ENCODE data around the gene CLEC10A.

CLEC10A gene

DNA sequence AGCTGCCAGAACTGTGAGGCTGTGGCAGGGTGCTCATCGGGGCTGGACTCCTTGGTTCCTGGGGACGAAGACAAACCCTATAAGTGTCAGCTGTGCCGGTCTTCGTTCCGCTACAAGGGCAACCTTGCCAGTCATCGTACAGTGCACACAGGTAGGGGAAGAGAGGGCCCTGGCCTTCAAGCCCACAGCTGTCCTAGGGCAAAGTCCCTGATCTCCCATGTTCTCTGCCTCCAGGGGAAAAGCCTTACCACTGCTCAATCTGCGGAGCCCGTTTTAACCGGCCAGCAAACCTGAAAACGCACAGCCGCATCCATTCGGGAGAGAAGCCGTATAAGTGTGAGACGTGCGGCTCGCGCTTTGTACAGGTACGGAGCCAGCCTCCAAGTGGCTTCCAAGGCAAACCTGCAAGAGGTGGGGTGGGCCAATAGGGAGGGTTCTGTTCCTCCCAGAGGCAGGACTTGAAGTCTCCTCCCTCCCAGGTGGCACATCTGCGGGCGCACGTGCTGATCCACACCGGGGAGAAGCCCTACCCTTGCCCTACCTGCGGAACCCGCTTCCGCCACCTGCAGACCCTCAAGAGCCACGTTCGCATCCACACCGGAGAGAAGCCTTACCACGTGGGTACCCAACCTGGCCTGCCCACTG lies 53.5 kb downstream of the CLEC10A start:
- H3K27me3 ChIP-seq (replicated peaks; ENCODE audit: control insufficient read depth, insufficient read depth, low read length, poor library complexity, severe bottlenecking): no peaks in the 10 kb centered on the region
- peaks cover 34% of the 10 kb centered on the region for H3K4me1 ChIP-seq (ENCODE audit: control insufficient read depth, insufficient read depth, low read length, poor library complexity, severe bottlenecking)
- no peak overlapping the region for H3K27ac ChIP-seq (ENCODE audit: insufficient read depth, low read length, poor library complexity, severe bottlenecking)
- no peaks in the 10 kb centered on the region for H3K9me3 ChIP-seq (ENCODE audit: control insufficient read depth, low read length)
- no peaks in the 10 kb centered on the region for H3K36me3 ChIP-seq (ENCODE audit: control insufficient read depth, insufficient read depth, low read length)
- H3K4me3 ChIP-seq (ENCODE audit: insufficient read depth, low read depth, low read length, poor library complexity, severe bottlenecking): no peak overlapping the region
- no peak for DNase-seq

- Histone ChIP-seq H3K27ac (ENCODE audit: insufficient read depth, low read length, poor library complexity, severe bottlenecking) (no peak overlapping the region), H3K4me3 (ENCODE audit: insufficient read depth, low read depth, low read length, poor library complexity, severe bottlenecking) (no peak overlapping the region), H3K27me3 (replicated peaks; ENCODE audit: control insufficient read depth, insufficient read depth, low read length, poor library complexity, severe bottlenecking) (no peaks in the 10 kb centered on the region), H3K9me3 (ENCODE audit: control insufficient read depth, low read length) (no peaks in the 10 kb centered on the region), H3K4me1 (ENCODE audit: control insufficient read depth, insufficient read depth, low read length, poor library complexity, severe bottlenecking) (peaks cover 33% of the 10 kb centered on the region), H3K36me3 (ENCODE audit: control insufficient read depth, insufficient read depth, low read length) (no peaks in the 10 kb centered on the region)
- no peak for DNase-seq
Measured at GRCh38 chr17:7025245-7025644, 54.8 kb downstream of the CLEC10A start.

Data from effector memory CD4-positive, alpha-beta T cell (primary cell).